ENCODE results near the gene CAPN1. TPM values are rescaled to one million over a fixed set of nuclear protein-coding genes. Genes with fewer than 3 reads are reported as not detected.
"Not testable (repeated sequence)": the region's sequence is repeated elsewhere in the genome, so short reads cannot be mapped to it uniquely, and the experiment has no call there.

Gene CAPN1
- total RNA-seq, 2 experiments from 2014 or later: 170 to 179 TPM

DNA sequence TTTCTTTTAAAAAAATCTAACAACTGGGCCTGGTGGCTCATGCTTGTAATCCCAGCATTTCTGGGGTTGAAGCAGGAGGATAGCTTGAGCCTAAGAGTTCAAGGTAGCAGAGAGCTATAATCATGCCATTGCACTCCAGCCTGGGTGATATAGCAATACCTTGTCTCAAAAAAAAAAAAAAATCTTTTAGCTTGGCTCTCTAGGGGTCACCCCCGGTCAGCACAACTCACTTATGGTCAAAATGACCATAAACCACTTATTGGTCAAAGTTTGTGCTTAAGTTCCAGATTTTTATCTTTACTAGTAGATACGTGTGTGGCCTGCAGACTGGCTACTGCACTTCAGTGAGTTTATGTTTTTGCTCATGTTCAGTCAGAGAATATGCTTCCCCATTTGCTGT is 18.0 kb upstream of the CAPN1 start:
- ATAC-seq: no peak
- CTCF ChIA-PET: no interaction called here
- no peaks in the 10 kb centered on the region for H3K9me3 Mint-ChIP-seq (ENCODE audit: insufficient read depth)

DNA sequence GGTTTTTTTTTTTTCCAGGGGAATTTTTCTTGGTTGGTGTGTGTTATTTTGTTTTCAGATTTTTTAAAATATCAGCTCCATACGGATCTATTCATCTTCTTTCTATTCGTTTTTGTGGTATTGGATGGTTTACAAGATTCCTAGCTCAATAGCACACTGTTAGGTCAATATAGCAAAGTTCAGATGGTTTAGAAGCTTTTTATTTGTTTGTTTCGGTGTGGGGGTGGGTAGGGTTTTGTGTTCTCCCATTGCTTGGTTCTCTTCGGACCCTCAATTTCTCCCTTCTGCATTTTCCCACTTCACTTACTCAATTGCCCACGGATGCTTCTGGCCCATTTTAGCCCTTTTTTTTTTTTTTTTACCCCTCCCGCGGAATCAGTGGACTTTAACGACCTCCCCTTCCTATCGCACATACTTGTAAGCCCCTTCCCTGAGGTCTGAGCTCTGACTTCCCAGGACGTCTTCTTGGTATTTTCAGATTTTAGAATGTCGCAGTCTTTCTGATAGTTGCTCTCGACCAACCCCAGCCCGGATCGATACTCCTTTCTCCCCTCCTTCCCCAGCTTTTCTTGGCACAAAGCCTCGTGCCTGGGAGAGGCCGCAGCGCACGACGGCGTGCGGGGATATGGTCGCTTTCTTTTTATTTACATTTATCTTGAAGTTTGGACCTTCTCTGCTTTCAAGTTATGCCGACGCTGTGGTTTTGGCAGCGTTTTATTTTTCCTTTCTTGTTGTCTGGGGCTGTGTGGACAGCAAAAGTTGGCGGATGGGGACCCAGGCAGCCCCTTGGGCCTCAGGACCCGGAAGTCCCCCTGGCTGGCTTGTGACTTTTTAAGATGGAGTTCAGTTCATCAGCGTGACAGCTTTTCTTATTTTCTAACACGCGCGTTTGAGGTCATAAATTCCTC is 16.1 kb upstream of the CAPN1 start:
- no peaks in the 10 kb centered on the region for H3K36me3 Mint-ChIP-seq (ENCODE audit: low read depth)
- no peak overlapping the region for H3K27ac Mint-ChIP-seq
- ChIA-PET POLR2A (interaction anchor here (1.1 kb wide), 1 partner anchor 11 kb away, joined by 3 read pairs; no protein-coding TSS in a partner anchor), CTCF (interaction anchor here (0.6 kb wide), 1 partner anchor 902 kb away, joined by 3 read pairs; no protein-coding TSS in a partner anchor)
- DNase-seq: no peak
- no peak for ATAC-seq
- H3K9me3 Mint-ChIP-seq (ENCODE audit: insufficient read depth): no peaks in the 10 kb centered on the region
- H3K27me3 Mint-ChIP-seq (ENCODE audit: low read depth): peaks cover 4% of the 10 kb centered on the region
- peaks cover 11% of the 10 kb centered on the region for H3K4me1 Mint-ChIP-seq (ENCODE audit: low read depth)
- H3K4me3 Mint-ChIP-seq: no peak overlapping the region

More for the DNA sequence above, 18.0 kb upstream of the CAPN1 start:
- no peak overlapping the region for H3K27ac Mint-ChIP-seq
- DNase-seq: no peak
- no peak overlapping the region for H3K4me3 Mint-ChIP-seq
- peaks cover 3% of the 10 kb centered on the region for H3K4me1 Mint-ChIP-seq (ENCODE audit: low read depth)
- no peaks in the 10 kb centered on the region for H3K36me3 Mint-ChIP-seq (ENCODE audit: low read depth)
- POLR2A ChIA-PET: interaction anchor here (0.6 kb wide), 1 partner anchor 1469 kb away, joined by 3 read pairs; no protein-coding TSS in a partner anchor
- H3K27me3 Mint-ChIP-seq (ENCODE audit: low read depth): peaks cover 10% of the 10 kb centered on the region

DNA sequence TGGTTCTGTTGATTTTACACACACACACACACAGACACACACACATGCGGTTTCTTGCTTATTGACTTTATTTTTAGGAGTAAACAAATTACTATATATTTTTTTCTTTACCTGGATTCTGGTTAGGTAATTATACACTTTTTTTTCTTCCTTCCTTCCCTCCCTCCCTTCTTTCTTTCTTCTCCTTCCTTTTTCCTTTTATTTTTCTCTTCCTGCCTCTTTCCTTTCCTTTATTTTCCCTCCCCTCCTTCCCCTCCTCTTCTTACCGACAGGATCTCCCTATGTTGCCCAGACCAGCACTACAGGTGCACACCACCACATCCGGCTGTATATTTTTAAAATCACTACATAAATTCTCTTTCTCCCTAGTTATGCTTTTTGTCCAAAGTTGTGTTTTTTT is 14.8 kb upstream of the CAPN1 start:
- DNase-seq (no peak), ATAC-seq (no peak)
- H3K9me3 Mint-ChIP-seq (ENCODE audit: insufficient read depth): no peaks in the 10 kb centered on the region
- no peak overlapping the region for H3K27ac Mint-ChIP-seq
- CTCF ChIA-PET: interaction anchor here (1.1 kb wide), 1 partner anchor 15 kb away, joined by 3 read pairs; the partner anchor contains the start of gene CAPN1
- H3K4me1 Mint-ChIP-seq (ENCODE audit: low read depth): peaks cover 11% of the 10 kb centered on the region
- POLR2A ChIA-PET: no interaction called here
- H3K36me3 Mint-ChIP-seq (ENCODE audit: low read depth): no peaks in the 10 kb centered on the region
- no peak overlapping the region for H3K4me3 Mint-ChIP-seq
- H3K27me3 Mint-ChIP-seq (ENCODE audit: low read depth): peaks cover 2% of the 10 kb centered on the region

DNA sequence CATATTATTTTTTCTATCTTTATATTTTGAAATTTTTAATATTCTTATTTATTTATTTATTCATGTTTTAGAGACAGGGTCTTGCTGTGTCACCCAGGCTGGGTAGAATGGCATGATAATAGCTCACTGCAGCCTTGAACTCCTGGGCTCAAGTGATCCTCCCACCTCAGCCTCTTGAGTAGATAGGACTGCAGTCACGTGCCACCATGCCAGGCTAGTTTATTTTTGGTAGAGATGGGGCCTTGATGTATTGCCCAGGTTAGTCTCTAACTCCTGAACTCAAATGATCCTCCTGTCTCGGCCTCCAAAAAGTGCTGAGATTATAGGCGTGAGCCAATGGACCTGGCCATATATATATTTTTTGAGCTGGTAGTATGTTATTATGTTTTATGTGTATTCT is 14.1 kb upstream of the CAPN1 start:
- no peaks in the 10 kb centered on the region for H3K27me3 Mint-ChIP-seq (ENCODE audit: low read depth)
- peaks cover 11% of the 10 kb centered on the region for H3K4me1 Mint-ChIP-seq (ENCODE audit: low read depth)
- H3K4me3 Mint-ChIP-seq: no peak overlapping the region
- H3K9me3 Mint-ChIP-seq (ENCODE audit: insufficient read depth): no peaks in the 10 kb centered on the region
- H3K36me3 Mint-ChIP-seq (ENCODE audit: low read depth): no peaks in the 10 kb centered on the region
- POLR2A ChIA-PET: no interaction called here
- ATAC-seq (no peak), DNase-seq (no peak)
- no peak overlapping the region for H3K27ac Mint-ChIP-seq
- CTCF ChIA-PET: interaction anchor here (1.0 to 1.1 kb wide), 2 partner anchors 13 to 14 kb away, joined by 3 read pairs; partner anchors contain the start of gene CAPN1

DNA sequence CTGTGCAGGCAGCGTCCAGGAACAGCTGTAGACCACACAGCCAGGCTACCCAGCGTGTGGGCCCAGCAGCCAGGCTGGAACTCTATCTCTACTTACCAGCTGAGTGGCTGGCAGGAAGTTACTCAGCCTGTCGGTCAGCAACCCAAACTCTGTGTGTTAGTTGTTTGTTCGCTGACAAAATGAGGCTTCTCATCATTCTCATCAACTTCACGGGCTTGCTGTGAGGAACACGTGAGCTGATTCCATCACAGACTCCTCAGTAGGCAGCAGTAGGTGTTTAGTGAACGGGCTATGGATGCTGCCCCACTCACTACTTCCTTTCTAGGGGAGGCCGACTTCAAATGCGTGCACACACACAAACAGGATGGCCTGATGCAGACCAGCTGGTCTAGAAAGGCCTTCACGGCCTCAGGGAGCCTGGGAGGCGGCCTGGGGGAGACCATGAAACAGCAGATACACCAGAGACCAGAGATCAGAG is 12.5 kb upstream of the CAPN1 start:
- ATAC-seq (peak; percentile 22), DNase-seq (no peak)
- ChIA-PET CTCF (interaction anchor here (1.0 to 1.9 kb wide), 2 partner anchors 10 to 52 kb away, joined by 3 to 8 read pairs; partner anchors contain the start of gene ZNHIT2), POLR2A (no interaction called here)
- no peaks in the 10 kb centered on the region for H3K36me3 Mint-ChIP-seq (ENCODE audit: low read depth)
- H3K4me1 Mint-ChIP-seq (ENCODE audit: low read depth): peaks cover 11% of the 10 kb centered on the region
- no peak overlapping the region for H3K4me3 Mint-ChIP-seq
- H3K27ac Mint-ChIP-seq: peak overlapping the region; percentile 81
- H3K9me3 Mint-ChIP-seq (ENCODE audit: insufficient read depth): no peaks in the 10 kb centered on the region
- no peaks in the 10 kb centered on the region for H3K27me3 Mint-ChIP-seq (ENCODE audit: low read depth)

DNA sequence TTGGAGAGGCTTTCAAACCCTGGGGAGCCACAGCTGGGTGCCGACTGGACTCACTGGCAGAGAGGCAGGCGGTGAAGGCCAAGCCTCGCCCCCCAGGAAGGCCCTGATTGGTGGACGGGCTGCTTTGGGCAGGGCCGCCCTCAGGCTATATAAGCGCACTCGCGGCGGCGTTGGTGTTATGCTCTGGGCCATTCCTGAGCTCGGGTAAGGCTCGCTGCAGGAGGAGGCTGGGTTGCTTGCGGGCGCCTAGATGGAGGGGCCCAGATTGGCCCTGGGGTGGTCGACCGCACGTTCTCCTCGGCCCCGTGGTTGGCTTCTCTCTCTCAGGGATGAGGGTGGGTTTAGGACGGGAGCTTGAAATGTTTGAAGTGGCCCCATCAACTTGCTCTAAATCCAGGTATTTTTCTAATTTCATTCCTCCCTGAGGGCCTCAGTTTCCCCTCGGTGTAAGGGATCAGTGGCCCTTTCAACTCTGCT is 11.6 kb upstream of the CAPN1 start, which contains the start of gene SPDYC:
Gene SPDYC, plus strand, starts transcription at position 176 of the 477 bp plus-strand sequence. CDS start 1,125 bp downstream, outside the sequence.
- DNase-seq: no peak
- Mint-ChIP-seq H3K36me3 (ENCODE audit: low read depth) (no peaks in the 10 kb centered on the region), H3K4me3 (no peak within 1 kb of the TSS), H3K4me1 (ENCODE audit: low read depth) (peaks cover 11% of the 10 kb centered on the region), H3K27ac (peak within 1 kb of the TSS; percentile 81), H3K27me3 (ENCODE audit: low read depth) (no peaks in the 10 kb centered on the region), H3K9me3 (ENCODE audit: insufficient read depth) (no peaks in the 10 kb centered on the region)
- CTCF ChIA-PET: interaction anchor here (1.9 kb wide), 1 partner anchor 9 kb away, joined by 8 read pairs; no protein-coding TSS in a partner anchor
- POLR2A ChIA-PET: no interaction called here
- ATAC-seq: peak; percentile 20

DNA sequence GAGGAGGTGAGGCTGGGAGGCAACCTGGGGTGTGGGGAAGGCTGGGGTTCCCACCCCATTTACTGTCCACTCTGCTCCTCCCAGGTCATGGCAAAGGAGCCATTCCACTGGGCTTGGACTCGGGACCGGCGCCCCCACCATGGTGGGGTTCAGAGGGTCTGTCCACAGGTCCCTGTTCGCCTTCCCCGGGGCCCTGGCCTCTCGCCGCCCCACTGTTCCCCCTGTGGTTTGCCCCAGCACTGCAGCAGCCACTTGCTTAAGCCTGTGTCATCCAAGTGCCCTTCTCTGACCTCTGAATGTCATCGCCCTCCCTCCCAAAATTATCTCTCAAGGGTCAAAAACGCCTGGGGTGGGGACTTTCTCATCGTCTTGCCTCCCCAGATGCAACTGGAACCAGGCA is 9.1 kb upstream of the CAPN1 start:
- no peak for ATAC-seq
- H3K27me3 Mint-ChIP-seq (ENCODE audit: low read depth): no peaks in the 10 kb centered on the region
- no peaks in the 10 kb centered on the region for H3K36me3 Mint-ChIP-seq (ENCODE audit: low read depth)
- no peak overlapping the region for H3K27ac Mint-ChIP-seq
- ChIA-PET CTCF (interaction anchor here (1.1 kb wide), 1 partner anchor 59 kb away, joined by 3 read pairs; no protein-coding TSS in a partner anchor), POLR2A (no interaction called here)
- peaks cover 11% of the 10 kb centered on the region for H3K4me1 Mint-ChIP-seq (ENCODE audit: low read depth)
- no peak overlapping the region for H3K4me3 Mint-ChIP-seq
- H3K9me3 Mint-ChIP-seq (ENCODE audit: insufficient read depth): no peaks in the 10 kb centered on the region
- DNase-seq: no peak

DNA sequence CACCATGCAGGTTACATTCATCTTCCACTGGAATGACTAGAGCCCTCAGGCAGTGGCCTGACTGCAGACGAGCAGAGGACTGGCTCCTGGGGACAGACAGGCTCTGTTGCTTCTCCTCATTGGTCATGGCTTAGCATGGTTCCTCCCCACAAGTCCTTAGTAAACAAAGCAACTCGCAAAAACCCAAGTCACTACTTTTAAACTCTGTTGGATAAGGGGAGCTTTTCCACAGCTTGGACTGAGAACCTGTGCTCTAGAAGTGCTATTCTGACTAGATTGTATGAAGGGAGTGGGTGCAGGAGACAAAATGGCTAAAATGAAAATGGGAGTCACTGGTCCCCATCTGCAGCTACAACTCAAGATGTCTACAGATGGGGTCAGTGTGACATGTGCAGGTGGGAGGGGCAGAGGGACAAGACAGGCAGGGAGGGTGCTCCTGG is 7.1 kb upstream of the CAPN1 start:
- CTCF ChIA-PET; H3K36me3 Mint-ChIP-seq (ENCODE audit: low read depth); H3K9me3 Mint-ChIP-seq (ENCODE audit: insufficient read depth); POLR2A ChIA-PET; ATAC-seq; H3K4me1 Mint-ChIP-seq (ENCODE audit: low read depth); DNase-seq; H3K27ac Mint-ChIP-seq; H3K27me3 Mint-ChIP-seq (ENCODE audit: low read depth); H3K4me3 Mint-ChIP-seq: not testable (repeated sequence)

DNA sequence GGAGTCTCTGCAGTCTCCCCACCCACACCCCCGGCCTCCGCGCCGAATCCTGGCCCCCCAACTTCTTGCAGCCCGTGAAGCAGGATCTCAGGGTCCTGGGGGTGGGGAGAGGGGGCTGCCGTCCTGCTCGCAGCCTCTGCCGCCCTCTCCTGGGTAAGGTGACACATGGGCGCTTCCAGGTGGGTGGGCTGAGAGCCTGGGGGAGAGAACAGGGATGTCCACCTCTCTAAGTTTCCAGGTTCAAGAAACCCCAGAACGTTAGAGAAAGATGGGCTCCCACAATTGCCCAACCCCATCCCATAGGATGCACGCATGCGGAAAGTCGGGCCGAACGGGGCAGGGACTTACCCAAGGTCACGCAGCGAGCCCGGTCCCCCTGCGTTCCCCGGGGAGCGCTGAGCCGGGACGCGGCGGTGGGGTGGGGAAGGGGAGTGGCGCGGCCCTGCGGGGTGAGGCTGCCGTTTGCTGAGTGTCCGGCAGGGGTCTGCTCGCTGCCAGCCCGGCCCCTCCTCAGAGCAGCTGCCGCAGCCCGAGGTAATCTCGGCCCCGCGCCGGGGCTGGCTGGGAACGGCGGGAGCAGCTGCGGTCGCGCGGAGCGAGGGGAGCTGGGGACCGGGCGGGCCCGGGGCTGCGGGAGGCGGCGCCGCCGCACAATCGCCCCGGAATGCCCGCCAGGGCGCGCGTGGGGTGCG is 705 bp upstream of the CAPN1 start:
- ChIA-PET CTCF (interaction anchor here (0.9 to 3.7 kb wide), 14 partner anchors 12 to 154 kb away, joined by 3 to 39 read pairs (median 4); partner anchors contain the start of genes FAU, MRPL49, POLA2 and SPDYC), POLR2A (interaction anchor here (0.6 to 1.9 kb wide), 9 partner anchors 11 to 316 kb away, joined by 3 to 6 read pairs (median 3); partner anchors contain the start of genes FAU, MRPL49, POLA2 and TM7SF2)
- Mint-ChIP-seq H3K27ac (peak overlapping the region; percentile 83), H3K9me3 (ENCODE audit: insufficient read depth) (no peaks in the 10 kb centered on the region), H3K4me3 (peak overlapping the region; percentile 85), H3K4me1 (ENCODE audit: low read depth) (peaks cover 16% of the 10 kb centered on the region), H3K36me3 (ENCODE audit: low read depth) (peaks cover 6% of the 10 kb centered on the region), H3K27me3 (ENCODE audit: low read depth) (peaks cover 7% of the 10 kb centered on the region)
- DNase-seq (peak; percentile 68), ATAC-seq (peak; percentile 77)

DNA sequence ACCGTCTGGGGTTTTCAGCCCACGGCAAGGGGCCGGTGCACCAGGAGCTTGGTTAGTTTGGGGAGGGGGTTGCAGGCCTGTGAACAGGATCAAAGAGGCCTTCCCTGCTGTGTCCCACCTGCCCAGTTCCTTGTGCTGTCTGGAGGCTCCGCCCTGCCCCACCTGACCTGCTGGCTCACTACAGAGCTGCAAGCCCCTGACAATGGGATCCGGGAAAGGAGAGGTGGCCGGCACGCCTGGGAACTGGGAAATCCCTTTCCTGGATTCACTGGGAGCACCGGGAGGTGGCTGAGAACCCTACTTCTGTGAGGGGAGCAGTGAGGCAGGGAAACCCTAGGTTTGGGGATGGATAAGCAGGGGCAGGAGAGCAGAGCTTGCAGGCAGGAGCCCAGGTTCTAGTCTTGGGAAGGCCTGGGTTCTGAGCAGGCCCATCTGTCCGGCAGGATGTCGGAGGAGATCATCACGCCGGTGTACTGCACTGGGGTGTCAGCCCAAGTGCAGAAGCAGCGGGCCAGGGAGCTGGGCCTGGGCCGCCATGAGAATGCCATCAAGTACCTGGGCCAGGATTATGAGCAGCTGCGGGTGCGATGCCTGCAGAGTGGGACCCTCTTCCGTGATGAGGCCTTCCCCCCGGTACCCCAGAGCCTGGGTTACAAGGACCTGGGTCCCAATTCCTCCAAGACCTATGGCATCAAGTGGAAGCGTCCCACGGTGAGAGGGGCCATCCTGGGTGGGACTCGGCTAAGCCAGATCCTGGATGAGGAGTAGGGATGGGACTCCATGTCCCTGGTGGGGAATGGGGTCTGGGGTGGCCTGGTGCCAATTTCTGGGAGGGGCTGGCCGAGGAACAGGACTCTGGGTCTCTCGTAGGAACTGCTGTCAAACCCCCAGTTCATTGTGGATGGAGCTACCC is 786 bp downstream of the CAPN1 start:
- DNase-seq: no peak
- ChIA-PET POLR2A (interaction anchor here (0.6 to 1.9 kb wide), 10 partner anchors 9 to 494 kb away, joined by 3 to 6 read pairs (median 4); partner anchors contain the start of genes FAU, POLA2, SYVN1 and TM7SF2), CTCF (interaction anchor here (1.3 to 3.7 kb wide), 8 partner anchors 15 to 133 kb away, joined by 3 to 39 read pairs (median 5); partner anchors contain the start of genes FAU, MRPL49, TM7SF2 and ZNHIT2)
- Mint-ChIP-seq H3K36me3 (ENCODE audit: low read depth) (peaks cover 17% of the 10 kb centered on the region), H3K4me3 (peak overlapping the region; percentile 92), H3K9me3 (ENCODE audit: insufficient read depth) (no peaks in the 10 kb centered on the region), H3K4me1 (ENCODE audit: low read depth) (peaks cover 16% of the 10 kb centered on the region), H3K27me3 (ENCODE audit: low read depth) (peaks cover 7% of the 10 kb centered on the region), H3K27ac (peak overlapping the region; percentile 64)
- ATAC-seq: peak; percentile 13

Data from activated CD8-positive, alpha-beta T cell treated with anti-CD3 and anti-CD28 coated beads, Interleukin-2, amount 10 ng/mL, durations not matched to agents 7 days and 5 days (primary cell).